ENCODE results near the gene SIAH1.

DNA sequence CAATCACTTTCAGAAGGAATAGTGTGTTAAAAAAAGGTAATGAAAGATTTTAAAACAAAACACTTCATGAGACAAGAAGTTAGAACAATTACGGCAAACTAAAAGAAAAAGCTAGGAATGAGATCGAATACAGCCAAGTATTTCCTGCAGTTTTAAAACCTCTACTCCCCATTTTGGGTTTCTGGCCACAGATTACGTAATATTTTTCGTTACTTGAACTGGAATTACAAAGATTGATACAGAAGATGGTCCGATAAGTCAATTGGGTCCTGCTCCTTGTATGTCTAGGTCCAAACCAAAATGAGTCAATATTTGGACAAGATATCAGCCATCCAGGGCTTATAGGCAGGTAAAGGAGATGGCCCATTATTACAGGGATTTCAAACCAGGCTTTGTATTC lies 52.2 kb downstream of the SIAH1 start:
- TF ChIP-seq GATA2 (IDR thresholded peaks at IDR 0.05; ENCODE audit: low read depth, low read length) (no peak), GATA3 (IDR thresholded peaks at IDR 0.05; ENCODE audit: low read depth, low read length) (no peak)

Data from SH-SY5Y (cell line).